ENCODE data around the gene MYMK. TPM values are rescaled to one million over a fixed set of nuclear protein-coding genes. Genes with fewer than 3 reads are reported as not detected.

MYMK gene
- total and polyA plus RNA-seq, 2 of the 13 experiments (the other 11 are each of a cell fraction or from before 2014, with no cell fraction given) = not detected

GRCh38 chr9:133571896-133572595 is 47.3 kb upstream of the MYMK start:
- DNase-seq (ENCODE audit: low spot score) = no peak
- intact Hi-C loops (cut with micrococcal nuclease; ENCODE audit: unreplicated experiment) (no loop called here), in situ Hi-C loops (cut with HindIII; ENCODE audit: extremely low pct_ligation_motif_present, low pct_unique_long_range_greater_than_20kb) (no loop called here)
- no peak for ATAC-seq
- CTCF ChIA-PET (ENCODE audit: low intra/inter-chr PET ratio, low total read pairs) = no interaction called here
- Histone ChIP-seq H3K36me3 (replicated peaks in 1 of 2; ENCODE audit: control insufficient read depth in 1 of 2, insufficient read depth in 2 of 2, low read length in 2 of 2) (no peaks in the 10 kb centered on the region), H3K9ac (ENCODE audit: insufficient read depth, low read depth, low read length) (no peak overlapping the region), H3K9me3 (ENCODE audit: low read length) (no peaks in the 10 kb centered on the region), H3K4me2 (ENCODE audit: low read depth, low read length) (no peak overlapping the region), H3K79me2 (ENCODE audit: insufficient read depth, low read length) (no peaks in the 10 kb centered on the region), H4K20me1 (ENCODE audit: insufficient read depth, low read length) (no peaks in the 10 kb centered on the region), H3K4me3 (replicated peaks in 1 of 3; ENCODE audit: insufficient read depth in 1 of 3, low read depth in 2 of 3, low read length in 3 of 3) (no peak overlapping the region), H3K4me1 (ENCODE audit: insufficient read depth, low read length) (peaks cover 14% of the 10 kb centered on the region), H3K27ac (ENCODE audit: extremely low read length, insufficient read depth, low read length) (no peak overlapping the region), H2AFZ (ENCODE audit: low read length) (no peak overlapping the region), H3K27me3 (ENCODE audit: control insufficient read depth in 1 of 2, insufficient read depth in 2 of 2, low read length in 2 of 2) (peaks cover 1 to 17% of the 10 kb centered on the region in 2 experiments; a peak in 3 of 5 replicates)
- no peak for FAIRE-seq
- WGBS (ENCODE audit: low lambda C conversion rate) = 40% methylated on average over 10 of the region's 20 CpGs
- BruUV-seq (replicated peaks) = no TSS peak
- POLR2A ChIA-PET = no interaction called here
- TF ChIP-seq ZBTB4 (CRISPR knock-in tag; IDR thresholded peaks at IDR 0.05; ENCODE audit: borderline replicate concordance) = no peak
- TF ChIP-seq, protein P1, sequence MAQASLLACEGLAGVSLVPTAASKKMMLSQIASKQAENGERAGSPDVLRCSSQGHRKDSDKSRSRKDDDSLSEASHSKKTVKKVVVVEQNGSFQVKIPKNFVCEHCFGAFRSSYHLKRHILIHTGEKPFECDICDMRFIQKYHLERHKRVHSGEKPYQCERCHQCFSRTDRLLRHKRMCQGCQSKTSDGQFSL (CRISPR knock-in tag; IDR thresholded peaks at IDR 0.05) = no peak
- TF ChIP-seq, protein P2, sequence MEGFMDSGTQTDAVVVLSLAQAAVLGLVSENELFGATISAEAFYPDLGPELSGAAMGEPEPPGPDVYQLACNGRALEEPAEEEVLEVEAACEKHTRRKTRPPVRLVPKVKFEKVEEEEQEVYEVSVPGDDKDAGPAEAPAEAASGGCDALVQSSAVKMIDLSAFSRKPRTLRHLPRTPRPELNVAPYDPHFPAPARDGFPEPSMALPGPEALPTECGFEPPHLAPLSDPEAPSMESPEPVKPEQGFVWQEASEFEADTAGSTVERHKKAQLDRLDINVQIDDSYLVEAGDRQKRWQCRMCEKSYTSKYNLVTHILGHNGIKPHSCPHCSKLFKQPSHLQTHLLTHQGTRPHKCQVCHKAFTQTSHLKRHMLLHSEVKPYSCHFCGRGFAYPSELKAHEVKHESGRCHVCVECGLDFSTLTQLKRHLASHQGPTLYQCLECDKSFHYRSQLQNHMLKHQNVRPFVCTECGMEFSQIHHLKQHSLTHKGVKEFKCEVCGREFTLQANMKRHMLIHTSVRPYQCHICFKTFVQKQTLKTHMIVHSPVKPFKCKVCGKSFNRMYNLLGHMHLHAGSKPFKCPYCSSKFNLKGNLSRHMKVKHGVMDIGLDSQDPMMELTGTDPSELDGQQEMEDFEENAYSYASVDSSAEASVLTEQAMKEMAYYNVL (CRISPR knock-in tag; IDR thresholded peaks at IDR 0.05; ENCODE audit: borderline replicate concordance) = no peak
- TF ChIP-seq, protein P3, sequence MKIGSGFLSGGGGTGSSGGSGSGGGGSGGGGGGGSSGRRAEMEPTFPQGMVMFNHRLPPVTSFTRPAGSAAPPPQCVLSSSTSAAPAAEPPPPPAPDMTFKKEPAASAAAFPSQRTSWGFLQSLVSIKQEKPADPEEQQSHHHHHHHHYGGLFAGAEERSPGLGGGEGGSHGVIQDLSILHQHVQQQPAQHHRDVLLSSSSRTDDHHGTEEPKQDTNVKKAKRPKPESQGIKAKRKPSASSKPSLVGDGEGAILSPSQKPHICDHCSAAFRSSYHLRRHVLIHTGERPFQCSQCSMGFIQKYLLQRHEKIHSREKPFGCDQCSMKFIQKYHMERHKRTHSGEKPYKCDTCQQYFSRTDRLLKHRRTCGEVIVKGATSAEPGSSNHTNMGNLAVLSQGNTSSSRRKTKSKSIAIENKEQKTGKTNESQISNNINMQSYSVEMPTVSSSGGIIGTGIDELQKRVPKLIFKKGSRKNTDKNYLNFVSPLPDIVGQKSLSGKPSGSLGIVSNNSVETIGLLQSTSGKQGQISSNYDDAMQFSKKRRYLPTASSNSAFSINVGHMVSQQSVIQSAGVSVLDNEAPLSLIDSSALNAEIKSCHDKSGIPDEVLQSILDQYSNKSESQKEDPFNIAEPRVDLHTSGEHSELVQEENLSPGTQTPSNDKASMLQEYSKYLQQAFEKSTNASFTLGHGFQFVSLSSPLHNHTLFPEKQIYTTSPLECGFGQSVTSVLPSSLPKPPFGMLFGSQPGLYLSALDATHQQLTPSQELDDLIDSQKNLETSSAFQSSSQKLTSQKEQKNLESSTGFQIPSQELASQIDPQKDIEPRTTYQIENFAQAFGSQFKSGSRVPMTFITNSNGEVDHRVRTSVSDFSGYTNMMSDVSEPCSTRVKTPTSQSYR (CRISPR knock-in tag; IDR thresholded peaks at IDR 0.05; ENCODE audit: borderline replicate concordance) = no peak
- no peak for TF ChIP-seq PRMT3 (CRISPR knock-in tag; IDR thresholded peaks at IDR 0.05; ENCODE audit: borderline replicate concordance, low read depth)
- no peak for TF ChIP-seq BCL6 (CRISPR knock-in tag; IDR thresholded peaks at IDR 0.05)
- TF ChIP-seq SRSF9 (IDR thresholded peaks at IDR 0.05; ENCODE audit: borderline replicate concordance, insufficient read depth, low read depth, low read length, poor library complexity, severe bottlenecking) = no peak
- TF ChIP-seq PHF8 (CRISPR knock-in tag; IDR thresholded peaks at IDR 0.05) = no peak
- no peak for TF ChIP-seq ZNF720 (CRISPR knock-in tag; IDR thresholded peaks at IDR 0.05)
